Ramos (cell line): ENCODE results near the gene SCG5.
"Not testable (repeated sequence)": the region's sequence is repeated elsewhere in the genome, so short reads cannot be mapped to it uniquely, and the experiment has no call there.

Source experiments
- in situ Hi-C: fragments of 300-500 bp; cut with MboI; formaldehyde crosslinking; loops from one replicate; pipeline ENCODE4 v1.14.3; 2022; ENCODE audit warnings: low sequenced_read_pairs; ENCODE audit not compliant: unreplicated experiment

Gene SCG5, protein sequence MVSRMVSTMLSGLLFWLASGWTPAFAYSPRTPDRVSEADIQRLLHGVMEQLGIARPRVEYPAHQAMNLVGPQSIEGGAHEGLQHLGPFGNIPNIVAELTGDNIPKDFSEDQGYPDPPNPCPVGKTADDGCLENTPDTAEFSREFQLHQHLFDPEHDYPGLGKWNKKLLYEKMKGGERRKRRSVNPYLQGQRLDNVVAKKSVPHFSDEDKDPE

DNA sequence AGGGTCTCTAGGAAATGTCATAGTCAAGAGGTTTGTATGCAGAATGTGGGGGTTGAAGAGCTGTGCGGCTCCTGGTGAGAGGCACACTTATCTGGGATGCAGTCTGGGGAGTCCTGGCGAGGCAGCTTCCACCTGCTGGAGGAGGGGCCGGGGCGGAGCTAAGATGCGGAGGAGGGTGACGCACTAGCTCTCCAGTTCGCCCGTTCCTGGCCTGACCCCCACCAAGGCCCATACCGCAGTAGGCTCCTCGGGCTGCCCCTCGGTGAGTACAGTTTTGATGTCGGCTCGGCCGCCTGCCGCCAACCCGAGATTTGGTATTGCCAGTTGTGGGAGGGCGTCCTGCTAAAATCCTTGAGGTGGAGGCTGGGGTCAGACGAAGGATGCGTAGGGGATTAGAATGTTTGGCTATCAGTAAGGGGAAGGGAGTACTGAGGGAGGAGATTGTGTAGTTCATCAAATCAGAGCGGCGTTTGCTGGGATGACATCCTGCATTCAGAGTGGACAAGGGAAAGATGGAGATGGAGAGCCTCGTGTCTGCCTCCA lies at the start of gene SCG5:
TSS of gene SCG5 (plus strand) at position 194 of the 543 bp plus-strand sequence. CDS start 1,883 bp downstream, outside the sequence.
- in situ Hi-C loops, result no loop called here

DNA sequence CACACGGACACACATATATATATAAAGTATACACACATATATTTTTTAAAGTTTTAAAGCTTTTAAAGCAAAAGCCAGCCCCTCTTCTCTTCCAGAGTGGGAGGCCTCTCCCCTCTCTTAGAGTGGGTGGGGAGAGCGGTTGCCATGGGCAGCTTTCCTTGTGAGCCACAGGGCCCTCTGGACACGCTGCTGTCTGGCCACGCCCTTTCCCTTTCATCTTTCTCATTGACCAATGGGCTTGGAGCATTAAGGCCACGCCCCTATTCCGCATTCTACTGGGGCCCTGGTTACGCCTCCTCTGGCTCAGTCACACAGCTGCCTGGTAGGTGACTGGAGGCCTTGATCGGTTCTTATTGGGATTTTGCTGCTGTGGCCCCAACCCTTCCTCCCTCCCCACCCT lies 48.4 kb upstream of the SCG5 start, which contains the start of gene GOLGA8N:
TSS of gene GOLGA8N (plus strand) at position 306 of the 400 bp plus-strand sequence.
- in situ Hi-C loops, result not testable (repeated sequence)

DNA sequence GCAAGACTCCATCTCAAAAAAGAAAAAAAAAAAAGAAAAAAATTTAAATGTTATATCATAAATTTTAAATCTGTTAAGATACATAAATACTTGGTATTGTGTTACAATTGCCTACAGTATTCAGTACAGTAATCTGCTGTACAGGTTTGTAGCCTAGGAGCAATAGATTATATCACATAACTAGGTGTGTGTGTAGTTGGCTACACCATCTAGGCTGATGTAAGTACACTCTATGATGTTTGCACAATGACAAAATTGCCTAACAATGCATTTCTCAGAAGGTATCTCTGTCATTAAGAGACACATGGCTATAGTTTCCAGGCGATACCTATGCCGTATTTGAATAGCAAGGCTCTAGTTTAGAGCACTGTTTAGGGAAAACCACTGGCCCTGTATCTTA lies 32.0 kb upstream of the SCG5 start:
- in situ Hi-C loops, result not testable (repeated sequence)

DNA sequence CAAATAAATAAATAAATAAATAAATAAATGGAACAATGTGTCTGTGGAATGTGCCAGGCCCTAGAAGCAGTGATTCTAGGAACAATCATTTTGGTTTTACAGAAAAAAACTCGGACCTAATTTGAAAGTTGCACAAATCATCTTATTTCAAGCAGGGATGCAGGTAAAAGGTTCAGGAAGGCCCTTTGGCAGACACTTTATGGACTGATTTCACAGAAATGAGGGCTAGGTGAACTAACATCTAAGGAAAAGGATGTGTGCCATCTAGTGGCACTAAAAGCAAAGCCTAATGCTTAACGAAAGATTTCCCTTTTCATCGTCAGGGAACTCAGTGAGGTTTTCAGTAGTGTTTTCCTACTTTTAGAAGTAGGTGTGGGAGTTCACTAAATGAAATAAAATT lies 30.8 kb upstream of the SCG5 start:
- in situ Hi-C loops, result not testable (repeated sequence)

- in situ Hi-C loops, result not testable (repeated sequence)
Measured at GRCh38 chr15:32614712-32615050, 26.8 kb upstream of the SCG5 start.

- in situ Hi-C loops, result not testable (repeated sequence)
Measured at GRCh38 chr15:32615051-32615870, 26.2 kb upstream of the SCG5 start, which contains the start of gene ARHGAP11A. Gene ARHGAP11A (plus strand): TSS chr15:32615504. CDS start chr15:32616212, 708 bp downstream.

DNA sequence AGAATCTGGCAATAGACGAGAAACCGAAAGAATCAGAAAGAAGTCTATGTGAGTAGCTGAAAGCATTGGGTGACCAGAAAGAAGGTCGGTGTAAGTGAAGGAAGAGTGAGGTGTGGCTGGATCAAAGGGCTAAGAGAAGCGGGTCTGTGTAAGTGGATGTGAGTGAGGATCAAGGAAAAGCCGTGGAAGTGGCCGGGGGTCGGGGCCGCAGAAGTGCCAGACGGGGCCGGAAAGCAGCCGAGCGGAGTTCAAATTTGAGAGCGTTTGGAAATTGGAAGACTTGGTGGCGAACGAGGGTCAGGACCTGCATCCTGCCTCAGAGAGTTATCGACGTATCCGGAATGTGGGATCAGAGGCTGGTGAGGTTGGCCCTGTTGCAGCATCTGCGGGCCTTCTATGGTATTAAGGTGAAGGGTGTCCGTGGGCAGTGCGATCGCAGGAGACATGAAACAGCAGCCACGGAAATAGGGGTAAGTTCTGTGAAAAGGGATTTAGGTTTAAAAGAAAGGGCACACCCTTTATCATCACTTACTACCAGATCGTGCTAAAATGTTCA lies 25.6 kb upstream of the SCG5 start:
- in situ Hi-C loops, result not testable (repeated sequence)

- in situ Hi-C loops, result no loop called here
Measured at GRCh38 chr15:32636410-32636809, 5.1 kb upstream of the SCG5 start.

DNA sequence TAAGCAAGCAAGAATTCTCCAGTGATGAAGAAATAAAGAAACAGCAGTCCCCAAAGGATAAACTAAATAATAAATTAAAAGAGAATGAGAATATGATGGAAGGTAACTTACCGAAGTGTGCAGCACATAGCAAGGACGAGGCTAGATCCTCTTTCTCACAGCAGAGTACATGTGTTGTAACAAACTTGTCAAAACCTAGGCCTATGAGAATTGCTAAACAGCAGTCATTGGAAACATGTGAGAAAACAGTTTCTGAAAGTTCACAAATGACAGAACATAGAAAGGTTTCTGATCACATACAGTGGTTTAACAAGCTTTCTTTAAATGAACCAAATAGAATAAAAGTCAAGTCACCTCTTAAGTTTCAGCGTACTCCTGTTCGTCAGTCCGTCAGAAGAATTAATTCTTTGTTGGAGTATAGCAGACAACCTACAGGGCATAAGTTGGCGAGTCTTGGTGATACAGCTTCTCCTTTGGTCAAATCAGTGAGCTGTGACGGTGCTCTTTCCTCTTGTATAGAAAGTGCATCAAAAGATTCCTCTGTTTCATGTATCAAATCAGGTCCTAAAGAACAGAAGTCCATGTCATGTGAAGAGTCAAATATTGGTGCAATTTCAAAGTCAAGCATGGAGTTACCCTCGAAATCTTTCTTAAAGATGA lies 4.5 kb upstream of the SCG5 start:
- in situ Hi-C loops, result no loop called here

- in situ Hi-C loops, result no loop called here
Measured at GRCh38 chr15:32637704-32638103, 3.8 kb upstream of the SCG5 start.

DNA sequence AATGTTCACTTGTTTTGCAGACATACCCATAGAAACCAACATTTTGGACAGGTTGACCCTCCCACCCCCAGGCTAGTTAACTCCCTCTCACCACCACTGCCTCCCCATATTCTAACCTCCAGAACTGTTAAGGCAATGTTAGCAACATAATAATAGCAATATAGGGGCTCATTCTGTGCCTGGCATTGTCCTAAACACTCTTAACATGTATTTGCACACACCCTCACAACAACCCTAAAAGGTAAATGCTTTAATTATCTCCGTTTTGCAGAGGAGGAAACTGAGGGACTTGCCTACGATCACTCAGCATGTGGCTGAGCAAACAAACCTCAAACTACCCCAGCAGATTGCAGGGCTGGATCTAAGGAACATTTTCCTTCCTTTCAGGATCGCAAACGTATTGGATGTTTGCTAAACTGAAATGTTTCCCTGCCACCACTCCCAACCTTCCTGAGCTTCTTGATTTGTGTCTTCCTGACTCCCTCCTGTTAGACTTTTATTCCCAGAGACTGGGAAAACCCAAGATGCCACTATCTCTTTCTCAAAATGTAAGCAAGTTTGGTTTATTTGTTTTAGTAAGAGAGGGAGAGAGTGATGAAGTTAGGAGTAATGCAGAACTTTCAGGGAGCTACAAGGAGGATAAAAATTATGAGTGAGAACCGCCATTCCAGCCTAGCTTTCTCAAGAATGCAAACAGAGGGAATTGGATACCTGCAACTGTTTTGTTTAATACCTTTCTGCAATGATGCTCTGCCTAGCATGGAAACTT lies 1.3 kb downstream of the SCG5 start:
- in situ Hi-C loops, result no loop called here

DNA sequence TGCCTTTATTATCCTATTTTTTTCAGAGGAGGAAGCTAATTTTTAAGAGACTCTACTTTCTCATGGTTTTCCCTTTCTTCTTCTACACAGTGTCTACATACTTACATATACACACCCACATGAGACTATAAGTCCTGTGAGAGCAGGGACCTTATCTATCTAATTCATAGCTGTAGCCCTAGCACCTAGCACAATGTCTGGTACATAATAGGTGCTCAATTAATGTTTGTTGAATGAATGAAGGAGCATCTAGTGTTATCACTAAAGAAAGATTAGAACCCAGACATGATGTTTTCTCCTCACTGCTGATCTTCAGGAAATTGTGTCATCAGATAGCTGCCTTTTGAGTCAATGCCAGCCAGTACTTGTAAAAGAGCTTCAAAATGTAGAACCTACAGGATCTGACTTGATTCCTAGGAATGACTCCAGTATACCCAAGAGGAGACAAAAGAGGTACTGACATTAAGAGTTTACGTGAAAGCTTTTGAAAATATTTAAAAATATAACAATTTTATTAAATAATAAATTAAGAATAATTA lies 2.5 kb downstream of the SCG5 start:
- in situ Hi-C loops, result no loop called here

DNA sequence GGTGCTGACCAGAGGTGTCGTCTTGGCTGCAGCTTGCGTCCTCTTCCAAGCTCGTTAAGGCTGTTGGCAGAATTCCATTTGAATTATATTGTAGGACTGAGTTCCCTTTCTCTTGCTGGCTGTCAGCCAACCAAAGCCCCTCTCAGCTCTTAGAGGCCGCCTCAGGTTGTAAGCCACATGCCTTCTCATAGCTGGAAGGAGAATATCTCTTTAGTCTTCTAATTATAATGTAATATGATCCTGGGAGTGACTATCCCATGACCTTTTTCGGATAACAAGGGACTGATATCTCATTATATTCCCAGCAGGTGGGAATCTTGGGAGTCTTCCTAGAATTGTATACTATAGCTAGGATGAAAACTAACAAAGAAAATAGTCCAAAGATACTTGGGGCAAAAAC lies 4.8 kb downstream of the SCG5 start:
- in situ Hi-C loops, result no loop called here

GRCh38 chr15:32649342-32649741 lies 7.8 kb downstream of the SCG5 start:
- in situ Hi-C loops, result no loop called here

DNA sequence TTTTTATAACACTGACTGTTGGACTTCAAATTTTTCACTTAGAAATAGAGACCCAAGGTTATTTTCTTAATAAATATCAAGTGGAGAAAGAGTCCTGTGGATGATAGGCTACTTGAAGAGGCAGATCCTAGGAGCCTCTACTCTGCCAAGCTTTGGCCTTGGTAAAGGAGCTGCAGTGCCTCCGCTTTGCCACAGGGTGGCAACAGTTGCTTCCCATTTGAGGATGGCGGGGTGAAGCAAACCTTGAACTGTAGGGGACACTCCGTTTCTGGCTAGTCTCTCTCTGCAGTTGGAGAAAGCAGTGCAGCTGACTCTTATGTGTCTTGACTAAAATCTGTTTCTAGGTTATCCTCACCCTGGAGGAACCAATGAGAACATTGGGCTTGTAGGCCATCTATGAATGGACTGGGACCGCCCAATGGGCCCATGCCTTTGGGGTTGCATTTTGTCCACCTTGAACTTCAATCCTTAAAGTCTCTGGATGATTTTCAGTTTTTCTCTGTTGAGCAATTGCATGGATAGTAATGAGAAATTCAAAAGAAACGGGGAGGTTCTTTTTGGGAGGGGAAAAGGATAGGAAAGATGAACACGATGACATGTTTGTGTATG lies 9.8 kb downstream of the SCG5 start:
- in situ Hi-C loops, result no loop called here

DNA sequence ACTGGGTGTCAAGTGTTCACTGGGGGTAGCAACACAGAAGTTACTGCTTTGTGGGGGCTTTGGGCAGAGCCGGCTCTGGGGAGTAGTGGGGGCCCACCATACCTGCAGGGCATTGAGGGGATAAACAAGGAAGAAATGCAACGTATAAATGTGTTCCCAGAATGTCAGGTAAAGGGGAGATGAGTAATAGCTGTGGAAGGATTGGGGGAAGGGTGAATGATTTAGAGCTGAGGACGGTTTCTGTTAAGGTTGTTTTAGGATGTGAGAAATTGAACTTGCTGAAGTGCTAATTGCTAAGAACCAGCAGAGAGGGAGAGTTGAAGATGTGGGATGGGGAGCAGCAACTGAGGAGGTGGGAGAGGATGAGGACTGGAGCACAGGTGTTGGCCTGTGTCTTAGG lies 10.7 kb downstream of the SCG5 start:
- in situ Hi-C loops, result no loop called here

GRCh38 chr15:32656091-32656490 lies 14.6 kb downstream of the SCG5 start:
- in situ Hi-C loops, result no loop called here

DNA sequence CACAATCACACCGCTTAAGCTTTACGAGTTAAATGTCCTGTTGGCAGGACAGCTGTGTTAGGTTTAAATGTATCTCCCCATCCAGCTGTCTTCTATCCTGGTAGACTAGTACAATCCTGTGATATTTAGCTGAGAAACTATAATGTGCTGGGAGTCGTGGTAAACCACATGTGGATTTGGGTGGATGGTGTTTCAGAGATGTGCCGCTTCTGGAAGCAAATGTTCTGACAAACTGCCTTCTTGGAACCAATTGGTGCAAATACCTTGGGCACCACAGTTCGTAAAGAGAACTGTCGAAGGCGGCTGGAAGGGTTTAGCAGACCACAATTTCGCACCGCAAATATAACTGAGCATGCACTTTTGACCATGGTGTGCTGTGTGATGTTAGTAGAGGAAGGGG lies 15.0 kb downstream of the SCG5 start:
- in situ Hi-C loops, result no loop called here

DNA sequence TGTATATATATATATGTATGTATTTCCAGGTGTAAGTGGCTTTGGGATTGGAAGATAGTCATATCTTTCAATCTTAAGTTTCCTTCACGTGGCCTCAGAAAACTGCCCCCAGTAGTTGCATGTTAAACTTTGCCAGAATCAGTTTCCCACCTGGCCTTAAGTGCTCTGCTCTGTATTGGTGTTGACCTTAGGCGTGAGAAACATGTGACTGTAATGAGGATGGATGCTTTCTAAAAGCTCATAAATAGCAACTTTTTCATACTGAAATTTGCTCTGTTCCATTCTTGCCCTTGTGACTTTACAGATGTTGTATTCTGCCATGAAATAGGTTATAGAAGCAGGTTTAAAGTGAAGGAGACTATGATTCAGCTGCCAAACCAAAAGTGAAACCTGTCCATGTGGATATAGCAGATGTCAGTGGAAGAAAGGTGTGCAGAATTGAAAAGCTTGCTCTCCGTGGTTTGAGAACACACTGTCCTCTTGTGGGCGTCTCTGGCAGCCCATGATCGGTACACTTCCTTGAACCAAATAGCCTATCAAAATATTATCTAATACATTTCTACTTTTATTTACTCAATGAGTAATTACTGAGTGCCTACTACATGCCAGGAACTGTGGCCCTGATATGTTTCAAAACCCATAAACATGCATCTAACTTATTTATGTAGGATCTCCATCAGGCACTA lies 15.8 kb downstream of the SCG5 start:
- in situ Hi-C loops, result no loop called here
